GM12891 (cell line): ENCODE results near the gene ANKRD36B.
"Not testable (repeated sequence)": the region's sequence is repeated elsewhere in the genome, so short reads cannot be mapped to it uniquely, and the experiment has no call there.

Experiments
- PAX5 ChIP-seq: IDR thresholded peaks from 2 replicates; pipeline ENCODE4 v1.6.1; 2011; ENCODE audit warnings: low read length, moderate library complexity, mild to moderate bottlenecking; ENCODE audit not compliant: insufficient read depth, severe bottlenecking
- POLR2A ChIP-seq: IDR thresholded peaks from 2 replicates; pipeline ENCODE4 v1.6.1; 2011; ENCODE audit warnings: low read depth, low read length, control low read depth
- POLR2AphosphoS5 ChIP-seq: IDR thresholded peaks from 2 replicates; pipeline ENCODE4 v1.6.1; 2011; ENCODE audit warnings: low read depth, low read length, control low read depth
- POU2F2 ChIP-seq: IDR thresholded peaks from 2 replicates; pipeline ENCODE4 v1.6.1; 2011; ENCODE audit warnings: low read depth, mild to moderate bottlenecking, control low read depth, low read length, moderate library complexity
- SPI1 ChIP-seq: IDR thresholded peaks from 2 replicates; pipeline ENCODE4 v1.6.1; 2011; ENCODE audit warnings: low read depth, low read length, control low read depth
- TAF1 ChIP-seq: IDR thresholded peaks from 2 replicates; pipeline ENCODE4 v1.6.1; 2011; ENCODE audit warnings: low read depth, low read length, control low read depth

DNA sequence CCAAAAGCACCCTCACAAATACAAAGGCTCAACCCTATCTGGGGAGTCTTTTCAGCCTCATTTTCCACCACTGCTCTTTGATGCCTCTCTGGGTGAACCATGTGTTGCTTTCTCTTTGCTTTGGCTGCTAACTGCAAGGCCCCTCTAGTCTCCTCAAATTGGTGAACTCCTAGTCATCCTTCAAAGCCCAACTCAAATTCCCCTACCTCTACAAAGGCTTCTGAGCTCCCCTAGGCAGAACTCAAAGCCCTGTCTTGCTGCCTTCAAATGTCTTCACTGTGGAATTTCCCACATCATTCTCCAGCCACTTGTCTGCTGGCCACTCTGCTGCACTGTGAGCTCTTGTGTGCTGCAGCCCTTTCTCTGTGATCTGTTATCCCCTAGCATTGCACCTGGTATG, 33.3 kb upstream of the ANKRD36B start:
- not testable (repeated sequence) for TF ChIP-seq POLR2AphosphoS5, POLR2A, SPI1, TAF1, POU2F2, PAX5
